NCI-H1436 (cell line): Measurements from ENCODE around the gene FADS6.

Source experiments
- DNase-seq: peaks from one replicate; lab custom pipeline; 2025; lab: John Stamatoyannopoulos, UW

Gene FADS6

DNA sequence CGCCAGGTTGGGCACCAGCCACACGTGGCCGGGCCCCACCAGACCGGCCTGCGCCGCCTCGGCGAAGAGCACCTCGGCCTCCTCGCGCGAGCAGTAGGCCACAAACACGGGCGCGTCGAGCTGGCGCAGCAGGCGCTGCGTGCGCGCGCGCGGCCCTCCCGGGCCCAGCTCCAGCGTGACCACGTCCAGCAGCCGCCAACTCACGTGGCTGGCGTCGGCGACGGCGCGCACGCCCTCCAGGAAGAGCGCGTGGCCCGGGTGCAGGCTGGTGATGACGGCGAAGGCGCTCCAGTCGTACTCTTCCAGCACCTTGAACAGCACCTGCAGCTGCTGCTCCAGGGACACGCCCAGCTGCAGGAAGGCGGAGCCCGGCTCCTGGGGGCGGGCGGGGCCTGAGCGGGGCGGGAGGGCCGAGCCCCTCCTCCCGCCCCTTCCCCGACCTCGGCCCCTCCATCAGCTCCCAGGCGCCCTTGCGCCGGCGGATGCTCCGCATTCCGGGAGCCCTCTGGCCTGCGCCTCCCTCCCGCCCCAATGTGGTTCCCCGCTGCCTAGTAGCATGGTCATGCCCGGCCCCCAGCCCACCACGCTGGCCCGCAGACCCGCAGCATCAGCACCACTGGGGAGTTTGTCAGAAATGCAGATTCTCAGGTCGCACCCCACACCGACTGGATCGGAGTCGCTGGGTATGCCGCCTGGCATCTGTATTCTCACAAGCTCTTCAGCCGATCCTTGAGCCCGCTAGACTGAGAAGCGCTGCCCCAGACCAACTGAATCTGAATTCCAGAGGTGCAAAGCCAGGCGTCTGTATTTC is 41.0 kb downstream of the FADS6 start:
- DNase-seq: no peak

DNA sequence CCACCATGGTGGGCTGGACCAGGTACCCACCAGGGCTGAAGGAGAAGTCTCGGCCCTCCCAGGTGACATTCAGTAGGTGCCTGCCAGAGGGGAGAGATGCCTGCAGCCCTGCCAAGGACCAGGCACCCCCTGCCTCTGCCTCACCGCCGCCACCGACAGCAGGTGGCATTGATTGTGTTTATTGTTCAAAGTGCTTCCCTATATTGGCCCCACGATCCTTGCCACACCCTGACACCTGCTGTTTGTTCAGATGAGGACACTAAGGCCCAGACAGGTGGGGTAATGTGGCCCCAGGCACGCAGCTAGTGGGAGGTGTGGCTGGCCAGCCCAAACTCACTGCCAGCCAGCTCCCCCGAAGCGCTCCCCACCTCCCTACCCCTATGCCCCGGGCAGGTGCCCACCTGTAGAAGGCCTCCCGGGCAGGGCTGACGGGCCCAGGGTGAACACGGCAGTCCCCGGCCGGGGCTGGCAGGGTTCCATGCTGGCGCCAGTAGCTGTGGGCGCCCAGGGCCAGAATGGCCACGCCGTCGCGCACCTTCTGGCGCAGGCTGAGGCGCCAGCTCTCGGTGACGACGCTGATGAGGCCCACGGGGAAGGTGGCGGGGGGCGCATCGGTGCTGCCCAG is 41.7 kb downstream of the FADS6 start:
- DNase-seq: no peak

DNA sequence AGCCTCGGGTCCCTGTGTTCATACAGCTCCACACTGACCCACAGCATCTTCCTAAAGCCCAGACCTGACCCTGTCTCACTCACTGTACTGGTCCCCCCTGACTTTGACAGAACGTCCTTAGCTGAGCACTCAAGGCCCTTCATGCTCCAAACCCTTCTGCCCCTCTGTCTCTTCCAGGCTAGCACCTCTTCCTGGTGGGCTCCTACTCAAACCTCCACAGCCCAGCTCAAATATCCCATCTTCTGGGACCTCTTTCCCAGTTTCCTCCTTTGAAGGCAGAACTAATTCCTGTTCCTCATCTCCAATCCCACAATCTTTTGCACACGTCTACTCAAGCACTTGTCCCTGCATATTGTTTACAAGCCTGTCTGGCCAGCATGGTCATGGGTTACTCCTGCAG is 42.5 kb downstream of the FADS6 start:
- no peak for DNase-seq

DNA sequence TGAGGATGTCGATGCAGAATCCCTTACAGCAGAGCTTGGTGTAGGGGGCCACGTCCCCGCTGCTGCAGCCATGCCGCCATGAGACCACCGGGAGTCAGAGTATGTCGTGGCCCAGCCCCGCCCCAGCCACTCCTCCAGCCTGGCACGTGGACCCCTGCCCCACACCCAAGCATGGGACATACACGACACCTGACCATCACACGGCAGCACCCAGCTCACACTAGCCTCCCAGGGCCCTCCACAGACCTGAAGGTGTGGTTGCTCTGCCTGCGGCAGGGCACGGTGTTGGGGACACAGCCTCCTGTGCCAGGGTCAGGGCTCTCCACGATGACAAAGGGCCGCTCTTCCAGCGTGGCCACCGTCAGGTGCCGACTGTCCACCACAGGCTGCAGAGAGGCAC is 43.1 kb downstream of the FADS6 start:
- DNase-seq: no peak

DNA sequence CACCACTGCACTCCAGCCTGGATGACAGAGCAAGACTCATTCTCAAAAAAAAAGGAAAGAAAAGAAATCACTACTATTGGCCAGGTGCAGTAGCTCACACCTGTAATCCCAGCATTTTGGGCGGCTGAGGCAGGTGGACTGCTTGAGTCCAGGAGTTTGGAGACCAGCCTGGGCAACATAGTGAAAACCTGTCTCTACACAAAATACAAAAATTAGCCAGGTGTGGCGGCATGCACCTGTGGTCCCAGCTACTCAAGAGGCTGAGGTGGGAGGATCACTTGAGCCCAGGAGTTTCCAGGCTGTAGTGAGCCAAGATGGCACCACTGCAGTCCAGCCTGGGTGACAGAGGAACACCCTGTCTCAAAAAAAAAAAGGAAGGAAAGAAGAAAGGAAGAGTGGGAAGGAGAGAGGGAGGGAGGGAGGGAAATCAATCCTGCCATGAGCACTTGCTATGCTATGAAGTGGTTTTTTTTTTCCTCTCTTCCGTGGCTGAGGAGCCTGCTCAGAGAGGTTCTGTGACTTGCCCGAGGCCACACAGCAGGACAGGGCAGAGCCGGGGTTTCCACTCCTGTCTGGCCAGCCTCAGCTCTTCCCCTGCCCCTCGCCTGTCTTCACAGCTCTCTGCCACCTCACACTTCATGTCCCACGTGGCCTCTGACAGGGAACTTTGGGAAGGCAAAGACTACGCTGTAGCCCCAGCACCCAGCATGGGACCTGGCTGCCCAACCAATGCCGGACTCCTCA is 44.6 kb downstream of the FADS6 start:
- DNase-seq: no peak

DNA sequence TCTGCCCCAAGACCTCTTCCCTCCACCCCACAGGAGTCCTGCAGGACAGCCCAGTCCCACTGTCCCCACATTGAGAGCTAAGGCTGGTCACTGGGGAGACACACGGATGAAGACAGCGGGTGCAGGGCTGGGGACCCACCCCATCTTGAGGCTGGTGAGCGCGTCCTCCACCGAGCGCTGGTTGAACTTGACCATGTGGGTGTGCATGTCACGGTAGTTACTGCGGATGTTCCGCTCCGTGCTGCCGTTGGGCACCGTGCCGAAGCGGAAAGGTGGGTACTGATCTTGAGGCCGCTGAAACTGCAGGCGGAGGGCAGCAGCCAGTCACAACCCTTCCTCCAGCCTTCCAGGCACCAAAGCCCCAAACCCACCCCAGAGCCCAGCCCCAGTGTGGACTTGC is 46.8 kb downstream of the FADS6 start:
- DNase-seq: no peak

DNA sequence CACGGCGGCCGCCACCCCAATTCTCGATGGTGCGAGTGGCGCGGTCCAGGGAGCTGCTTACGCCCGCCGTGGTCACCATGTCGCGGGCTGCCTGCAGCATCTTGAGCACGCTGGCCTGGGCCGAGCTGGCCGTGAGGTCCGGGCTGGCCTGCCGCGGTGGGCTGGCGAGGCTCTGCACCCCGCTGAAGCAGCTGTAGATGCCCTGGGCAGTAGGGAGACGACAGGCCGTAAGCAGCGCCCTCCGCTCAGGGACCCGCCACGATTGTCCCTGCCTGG is 50.1 kb downstream of the FADS6 start:
- no peak for DNase-seq

DNA sequence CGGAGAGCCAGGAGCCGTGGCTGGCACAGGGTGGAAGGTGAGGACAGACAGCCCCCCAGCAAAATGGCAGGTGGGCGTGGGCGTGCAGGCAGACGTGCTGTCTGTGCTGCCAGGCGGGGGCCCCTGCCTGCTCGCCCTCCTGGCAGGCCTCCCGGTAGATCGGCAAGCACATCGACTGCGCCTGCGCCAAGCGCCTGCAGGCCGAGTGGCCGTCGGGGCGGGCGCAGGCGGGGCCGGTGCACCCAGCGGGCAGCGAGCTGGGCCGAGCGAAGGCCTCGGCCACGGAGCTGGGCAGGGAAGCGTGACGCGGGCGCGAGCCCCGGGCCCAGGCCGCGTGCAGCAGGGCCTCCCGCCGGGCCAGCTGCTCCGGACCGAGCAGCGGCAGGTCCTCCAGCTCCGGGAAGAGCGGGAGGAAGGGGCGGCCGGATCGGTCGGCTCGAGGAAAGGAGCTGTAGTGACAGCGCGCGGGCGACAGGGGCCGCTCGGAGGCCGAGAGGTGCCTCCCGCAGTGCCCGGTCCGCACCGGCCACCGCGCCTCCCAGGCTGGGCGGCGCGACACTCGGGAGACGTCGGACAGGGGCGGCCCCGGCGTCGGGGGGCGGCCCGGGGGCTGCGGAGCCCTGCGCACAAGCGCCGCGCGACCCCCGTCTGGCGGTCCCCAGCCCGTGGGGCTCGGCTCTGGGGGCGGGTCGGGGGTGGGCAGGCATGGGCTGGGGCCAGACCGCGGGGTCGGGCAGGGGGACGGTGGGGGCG is 50.7 kb downstream of the FADS6 start:
- DNase-seq: peak; percentile 71

DNA sequence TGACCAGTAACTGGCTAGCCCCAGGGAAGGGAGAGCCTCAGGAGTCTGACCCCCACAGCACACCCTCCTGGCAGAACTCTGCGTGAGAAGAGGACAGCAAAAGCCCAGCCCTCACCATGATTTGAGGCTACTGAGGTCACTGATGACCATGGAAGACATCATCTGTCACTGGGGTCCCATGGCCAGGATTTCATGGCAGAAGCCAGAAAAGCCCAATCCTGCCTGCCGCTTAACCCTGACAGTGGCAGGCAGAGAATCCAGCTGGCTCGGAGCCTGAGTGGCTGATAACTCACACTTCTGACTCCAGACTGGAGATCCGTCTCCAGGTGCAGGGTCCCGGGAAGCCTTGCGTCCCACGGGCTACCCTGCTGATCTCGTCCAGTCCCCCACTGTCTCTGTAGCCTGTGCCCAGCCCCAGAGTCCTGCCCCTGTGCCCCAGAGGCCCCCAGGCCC is 51.3 kb downstream of the FADS6 start:
- DNase-seq: no peak

DNA sequence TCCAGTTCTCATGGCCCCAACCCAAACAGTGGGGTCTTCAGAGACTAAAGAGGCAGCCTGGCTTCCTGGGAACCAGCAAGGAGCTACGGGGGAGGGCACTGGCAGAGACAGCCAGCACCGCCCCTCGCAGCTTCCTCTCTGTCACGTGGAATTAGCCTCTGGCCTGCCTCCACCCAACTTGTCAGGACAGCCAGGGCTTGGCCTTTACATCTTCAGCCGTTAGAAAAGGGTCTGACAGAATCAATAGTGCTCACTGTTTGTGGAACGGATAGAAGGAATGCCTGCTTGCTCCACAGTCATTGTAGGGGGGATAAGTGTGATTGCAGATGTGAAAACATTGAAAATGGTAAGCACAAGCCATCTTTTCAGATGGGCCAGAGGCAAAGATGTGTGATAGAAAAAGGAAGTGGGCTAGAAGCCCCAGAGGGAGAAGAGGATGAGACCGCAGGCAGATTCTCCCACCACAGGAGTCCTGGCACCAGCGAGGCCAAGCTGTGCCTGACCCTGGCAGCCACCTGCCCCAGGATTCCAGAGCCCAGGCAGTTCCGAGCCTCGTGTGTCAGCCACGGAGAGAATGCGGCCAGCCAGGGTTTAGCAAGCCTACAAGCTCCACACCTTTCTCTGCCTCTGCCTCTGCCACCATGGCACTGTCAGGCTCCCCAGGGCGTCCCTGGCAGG is 52.3 kb downstream of the FADS6 start:
- no peak for DNase-seq

DNA sequence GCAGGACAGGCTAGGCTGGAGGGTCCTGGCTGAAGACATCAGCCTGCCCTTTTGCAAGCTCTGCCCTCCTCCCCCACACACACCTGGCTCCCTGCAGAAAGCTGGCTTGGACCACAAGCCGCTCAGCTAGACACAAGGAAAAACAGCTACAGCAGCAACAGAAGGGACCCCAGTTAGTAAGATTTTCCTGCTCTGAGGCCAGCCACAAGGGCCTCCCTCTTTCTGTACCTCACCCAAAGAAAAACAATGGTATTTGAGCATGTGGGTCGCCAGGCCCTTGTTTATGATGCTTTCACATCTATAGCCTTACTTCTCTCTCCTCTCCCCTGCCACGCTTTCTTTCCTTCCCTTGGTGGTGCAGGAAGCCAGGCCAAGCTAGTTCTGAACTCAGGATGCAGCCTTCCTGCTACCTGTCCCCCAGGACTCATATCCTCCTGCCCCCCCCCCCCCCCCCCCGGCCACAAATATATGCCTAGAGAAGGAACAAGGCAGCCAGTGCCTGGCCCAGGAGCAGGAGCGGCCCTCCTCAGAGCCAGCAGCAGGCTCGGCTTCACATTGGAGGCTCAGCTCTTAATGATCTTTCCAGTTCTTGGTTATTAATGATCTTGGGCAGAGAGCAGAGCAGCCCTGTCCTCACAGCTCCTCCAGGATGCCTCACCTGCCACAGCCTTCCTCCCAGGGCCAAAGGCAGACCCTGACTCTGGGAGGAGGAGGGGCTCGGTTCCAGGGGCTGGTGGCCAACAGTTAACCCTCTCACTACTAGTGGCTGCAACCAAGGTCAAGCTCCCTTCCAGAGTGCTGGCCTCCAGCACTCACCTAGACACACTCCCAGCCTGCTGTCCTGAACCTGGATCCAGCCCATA is 53.2 kb downstream of the FADS6 start:
- DNase-seq: no peak

DNA sequence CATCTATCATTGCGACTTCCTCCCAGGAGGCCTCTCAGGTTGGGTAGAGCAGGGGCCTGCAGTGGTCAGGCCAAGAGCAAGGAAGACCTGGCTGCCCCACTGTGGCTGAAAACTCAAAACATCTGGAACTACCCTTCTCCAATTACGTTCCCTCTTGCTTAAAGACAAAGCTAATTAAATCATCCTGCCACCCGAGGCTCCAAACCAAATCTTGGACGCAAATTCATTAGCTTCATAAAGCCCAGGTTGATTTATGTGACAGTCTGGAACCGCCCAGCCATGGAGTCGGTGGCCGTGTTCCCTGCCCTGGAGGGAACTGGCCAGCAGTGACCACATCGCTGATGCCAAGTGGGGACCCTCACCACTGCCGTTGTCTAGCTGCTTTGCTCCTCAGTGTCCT is 55.2 kb downstream of the FADS6 start:
- no peak for DNase-seq

DNA sequence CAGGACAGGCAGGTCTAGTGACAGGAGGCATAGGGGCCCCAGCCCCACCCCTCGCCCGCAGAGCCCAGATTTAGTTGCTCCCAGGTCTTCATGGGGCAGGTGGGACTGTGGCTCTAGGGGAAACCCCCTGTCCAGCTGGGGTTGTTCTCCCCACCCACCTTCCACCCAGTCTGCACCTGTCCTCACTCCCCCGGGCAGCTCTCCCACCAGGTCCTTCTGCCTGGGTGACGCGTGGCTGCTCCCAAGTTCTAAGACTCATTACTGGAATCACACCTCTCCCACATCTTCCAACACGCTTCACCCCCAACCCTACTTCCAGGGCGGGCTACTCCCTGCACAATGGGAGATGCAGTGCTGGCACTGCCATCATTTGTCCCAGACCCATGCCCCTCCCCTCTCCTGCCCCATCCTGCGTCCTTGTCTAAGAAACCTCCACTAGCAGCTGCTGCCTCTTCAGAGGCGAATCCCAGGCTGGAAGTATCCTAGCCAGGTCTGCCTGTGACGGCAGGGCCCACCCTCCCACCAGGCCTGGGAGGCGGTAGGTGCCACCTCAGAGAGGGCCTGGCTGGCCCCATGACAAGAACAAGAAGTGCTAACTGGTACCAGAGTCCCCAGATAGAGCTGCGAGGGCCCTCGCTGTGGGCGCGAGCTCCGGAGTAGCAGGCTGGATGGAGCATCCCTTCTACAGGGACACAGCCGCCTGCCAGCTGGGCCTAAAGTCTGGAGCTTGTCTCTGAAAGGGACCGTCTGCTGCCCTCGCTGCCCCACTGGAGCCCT is 56.6 kb downstream of the FADS6 start:
- DNase-seq: no peak

DNA sequence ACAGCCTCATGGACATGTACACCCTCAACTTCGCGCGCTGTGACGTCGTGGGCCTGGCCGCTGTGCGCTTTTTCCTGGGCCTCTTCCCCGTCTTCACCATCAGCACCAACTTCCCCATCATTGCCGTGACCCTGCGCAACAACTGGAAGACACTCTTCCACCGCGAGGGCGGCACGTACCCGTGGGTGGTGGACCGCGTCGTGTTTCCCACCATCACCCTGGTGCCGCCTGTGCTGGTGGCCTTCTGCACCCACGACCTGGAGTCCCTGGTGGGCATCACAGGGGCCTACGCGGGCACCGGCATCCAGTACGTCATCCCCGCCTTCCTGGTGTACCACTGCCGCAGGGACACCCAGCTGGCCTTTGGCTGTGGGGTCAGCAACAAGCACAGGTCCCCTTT is 57.2 kb downstream of the FADS6 start:
- no peak for DNase-seq

DNA sequence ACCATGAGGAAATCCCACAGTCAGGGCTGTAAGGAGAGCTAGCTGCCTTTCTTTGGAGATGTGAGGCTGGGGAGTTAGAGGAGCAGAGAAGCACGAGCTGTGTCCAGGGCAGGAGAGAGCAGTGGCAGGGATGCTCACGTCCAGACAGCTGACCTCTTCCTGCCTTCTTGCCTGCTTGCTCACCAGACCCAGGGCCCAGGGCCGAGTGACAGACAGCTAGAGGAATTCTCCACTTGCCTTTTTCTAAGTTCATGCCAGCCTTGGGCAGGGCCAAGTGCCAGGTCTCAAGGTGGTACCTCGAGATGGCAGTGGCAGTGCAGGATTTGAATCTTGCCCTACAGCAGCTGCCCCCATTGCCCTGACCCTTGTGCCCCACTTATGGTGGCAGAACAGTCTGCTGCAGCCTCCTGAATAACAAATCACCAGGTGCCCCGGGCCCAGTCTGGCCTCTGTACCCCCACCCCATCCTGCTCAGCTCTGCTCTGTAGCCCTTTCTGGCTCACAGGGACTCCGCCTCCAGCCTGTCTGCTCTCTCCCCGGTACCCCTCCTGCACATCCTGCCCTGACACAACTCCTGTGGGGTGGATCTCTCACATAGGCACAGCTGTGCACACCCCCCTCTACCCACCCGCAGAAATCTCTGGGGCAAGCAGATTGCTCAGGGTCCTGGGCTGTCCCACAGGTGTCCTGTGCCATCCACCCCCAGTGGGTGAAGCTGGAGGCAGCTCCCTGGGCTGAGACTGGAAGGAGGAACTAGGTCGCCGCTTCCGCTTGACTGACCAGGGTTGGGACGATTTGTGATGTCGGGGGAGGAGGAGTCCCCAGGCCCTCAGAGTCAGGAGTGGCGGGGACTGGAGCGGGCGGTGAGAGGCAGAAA is 59.7 kb downstream of the FADS6 start:
- no peak for DNase-seq

DNA sequence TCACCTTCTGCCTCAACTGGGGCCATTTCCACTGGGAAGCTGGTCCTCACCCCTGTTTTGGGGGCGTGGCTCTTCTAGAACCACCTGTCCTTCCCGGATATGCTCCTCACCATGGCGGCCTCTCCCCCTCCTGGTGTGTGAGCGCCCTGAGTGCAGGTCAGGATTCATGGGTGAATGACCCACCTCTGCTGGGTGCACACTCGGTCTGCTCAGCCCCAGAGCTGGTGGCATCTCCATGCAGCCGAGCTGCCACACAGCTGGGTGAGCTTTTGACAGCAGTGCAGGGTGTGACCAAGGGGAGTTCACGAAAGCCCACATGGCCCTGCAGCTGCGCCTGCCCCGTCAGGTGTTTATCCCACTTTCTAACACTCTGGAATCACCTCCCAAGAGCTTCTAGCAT is 61.0 kb downstream of the FADS6 start:
- DNase-seq: no peak

DNA sequence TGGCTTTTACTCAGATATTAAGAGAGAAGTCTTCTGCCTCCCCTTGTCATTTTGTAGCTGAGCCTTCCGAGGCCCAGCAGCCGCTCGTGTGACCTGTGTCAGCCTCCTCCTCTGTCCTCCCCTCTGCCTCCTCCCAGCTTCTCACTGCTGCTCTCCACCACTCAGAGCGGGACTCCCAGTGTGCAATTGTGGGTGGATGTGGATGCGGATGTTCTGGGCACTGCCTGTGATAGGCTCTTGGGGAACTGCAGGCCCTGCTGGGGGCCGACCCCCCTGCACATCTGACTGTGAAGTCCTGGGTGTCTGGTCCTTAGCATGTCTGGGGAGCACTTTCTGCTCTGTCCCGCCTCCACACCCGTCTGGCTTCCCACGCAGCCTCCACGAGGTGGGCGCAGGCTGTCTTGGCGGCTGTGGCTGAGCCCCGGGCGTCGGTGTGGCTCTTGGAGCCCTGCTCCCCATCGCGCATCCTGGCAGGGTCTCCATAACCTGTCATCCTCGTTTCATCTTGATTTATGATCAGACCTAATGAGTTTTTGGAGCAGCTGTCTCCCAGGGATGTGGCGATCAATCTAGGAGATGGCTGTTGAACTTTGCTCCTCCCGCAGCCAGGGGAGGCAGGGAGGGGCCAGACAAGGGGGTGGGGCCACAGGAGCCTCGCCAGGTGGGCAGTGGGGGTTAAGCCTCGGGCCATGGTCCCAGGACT is 61.8 kb downstream of the FADS6 start:
- no peak for DNase-seq

DNA sequence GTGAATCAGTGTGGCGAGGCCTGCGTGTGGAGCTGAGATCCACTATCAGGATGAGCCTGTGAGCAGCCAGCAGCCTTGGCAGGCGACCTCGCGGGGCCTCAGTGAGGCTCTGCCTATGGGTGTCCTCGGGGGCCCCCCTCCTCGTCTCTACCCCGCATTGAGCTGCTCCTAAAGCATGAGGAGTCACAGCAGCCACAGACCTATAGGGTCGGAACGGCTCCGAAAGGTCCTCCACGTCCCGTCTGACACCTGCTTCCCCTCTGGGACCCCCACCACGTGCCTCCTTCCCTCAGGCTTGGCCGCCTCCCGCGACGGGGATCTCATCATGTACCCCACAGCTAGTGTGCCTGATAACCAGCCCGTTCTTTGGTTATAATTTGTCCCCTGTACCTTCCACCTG is 62.6 kb downstream of the FADS6 start:
- no peak for DNase-seq

DNA sequence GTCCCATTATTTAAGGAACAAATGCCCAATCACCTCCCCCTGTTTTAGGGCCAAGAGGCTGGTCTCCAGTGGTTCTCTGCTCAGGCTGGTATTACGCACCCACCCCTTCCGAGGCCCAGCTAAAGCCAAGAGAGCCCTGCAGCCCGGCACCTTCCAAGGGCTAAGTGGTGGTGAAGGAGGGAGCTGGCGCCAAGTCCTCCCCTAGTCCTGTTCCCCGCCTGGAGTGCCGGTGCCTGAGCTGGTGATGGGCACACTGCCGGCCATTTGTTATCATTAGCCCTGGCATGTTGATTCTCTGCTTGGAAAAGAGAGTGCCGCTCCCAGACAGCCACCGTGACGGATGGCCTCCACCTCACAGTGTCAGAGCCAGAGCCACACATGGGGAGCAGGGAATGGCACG is 65.6 kb downstream of the FADS6 start:
- no peak for DNase-seq
